HG03045 (cell line): ENCODE measurements around the gene HLCS.

Experiments
- ATAC-seq: cut with Tn5 transposase; IDR thresholded peaks from one replicate; pipeline ENCODE4 v1.9.1; 2021; ENCODE audit warnings: mild to moderate bottlenecking, moderate library complexity; ENCODE audit not compliant: unreplicated experiment

HLCS gene

DNA sequence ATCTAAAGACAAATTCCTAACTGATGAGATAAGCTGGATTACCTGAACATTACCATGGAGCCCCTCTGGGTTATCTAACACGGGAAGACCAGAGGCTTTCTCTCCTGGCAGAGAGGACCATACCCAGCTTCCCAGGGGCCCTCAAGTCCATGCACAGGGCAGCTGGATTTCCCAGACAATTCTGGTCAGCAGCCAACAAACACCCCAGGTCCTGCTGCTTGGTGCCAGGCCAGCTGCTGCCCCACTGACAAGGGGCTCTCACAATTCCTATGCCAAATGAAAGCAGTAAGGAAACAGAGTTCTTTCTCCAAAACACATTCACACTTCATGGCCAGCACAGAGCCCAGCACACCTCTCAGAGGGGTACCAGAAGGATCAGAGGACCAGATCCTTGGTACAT lies 114.2 kb downstream of the HLCS start:
- ATAC-seq = no peak

DNA sequence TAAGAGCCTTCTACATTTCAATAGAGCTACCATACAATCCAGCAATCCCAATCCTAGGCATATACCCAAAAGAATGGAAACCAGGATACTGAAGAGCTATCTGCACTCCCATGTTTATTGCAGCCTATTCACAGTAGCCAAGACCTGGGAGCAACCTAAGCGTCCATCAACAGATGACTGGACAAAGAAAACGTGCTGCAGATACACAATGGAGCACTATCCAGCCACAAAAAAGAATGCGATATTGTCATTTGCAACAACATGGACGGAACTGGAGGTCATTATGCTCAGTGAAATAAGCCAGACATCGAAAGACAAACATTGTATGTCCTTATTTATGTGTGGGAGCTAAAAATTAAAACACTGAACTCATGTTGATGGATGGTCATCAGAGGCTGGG lies 115.3 kb downstream of the HLCS start:
- ATAC-seq = no peak

DNA sequence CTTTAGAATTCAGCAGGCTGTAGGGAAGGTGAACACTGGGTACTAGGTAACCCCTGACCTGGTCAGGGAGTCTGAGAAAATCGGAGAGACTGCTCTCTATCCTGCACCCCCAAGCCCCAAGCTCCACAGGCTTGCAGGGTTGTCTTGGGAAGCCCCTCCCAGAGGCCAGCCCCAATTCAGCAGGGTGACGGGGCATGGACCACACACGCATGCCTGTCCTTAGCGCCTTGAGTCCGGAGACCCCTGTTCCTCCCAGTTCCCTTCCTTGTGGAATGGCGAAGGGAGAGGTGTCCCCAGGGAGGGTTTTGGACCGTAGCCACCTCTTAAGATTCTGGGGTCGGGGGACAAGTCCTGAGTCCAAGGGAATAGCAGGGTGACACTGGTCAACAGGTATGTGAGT lies 116.1 kb downstream of the HLCS start:
- ATAC-seq = no peak

DNA sequence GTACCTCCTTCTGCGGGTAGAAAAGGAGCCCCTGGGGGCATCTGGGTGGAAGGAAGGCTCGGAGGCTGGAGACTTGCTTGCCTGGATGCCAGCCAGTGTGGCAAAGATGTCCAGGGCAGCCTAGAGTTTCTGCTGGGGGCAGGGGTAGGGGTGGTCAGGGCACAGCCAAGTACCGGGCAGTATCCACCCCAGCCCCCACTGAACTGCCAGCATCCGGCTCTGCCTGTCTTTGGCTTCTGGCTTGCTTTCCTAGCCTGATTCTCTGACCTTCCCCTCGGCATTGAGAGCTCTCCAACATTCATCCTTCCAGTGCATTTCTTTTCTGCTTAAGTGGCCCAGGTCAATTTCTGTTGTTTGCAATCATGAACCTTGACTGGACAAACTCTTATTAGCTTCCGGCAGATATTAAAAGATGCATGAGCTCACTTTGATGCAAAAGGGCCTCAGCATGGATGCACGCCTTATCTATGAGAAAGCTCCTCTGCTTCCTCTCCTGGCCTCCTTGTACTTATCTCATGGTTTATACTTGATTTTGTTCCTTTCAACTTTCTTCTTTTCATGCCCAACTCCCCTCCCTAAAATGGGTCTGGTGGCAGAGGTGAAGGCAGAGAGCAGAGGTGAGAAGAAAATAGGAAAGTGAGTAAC lies 116.9 kb downstream of the HLCS start:
- no peak for ATAC-seq

DNA sequence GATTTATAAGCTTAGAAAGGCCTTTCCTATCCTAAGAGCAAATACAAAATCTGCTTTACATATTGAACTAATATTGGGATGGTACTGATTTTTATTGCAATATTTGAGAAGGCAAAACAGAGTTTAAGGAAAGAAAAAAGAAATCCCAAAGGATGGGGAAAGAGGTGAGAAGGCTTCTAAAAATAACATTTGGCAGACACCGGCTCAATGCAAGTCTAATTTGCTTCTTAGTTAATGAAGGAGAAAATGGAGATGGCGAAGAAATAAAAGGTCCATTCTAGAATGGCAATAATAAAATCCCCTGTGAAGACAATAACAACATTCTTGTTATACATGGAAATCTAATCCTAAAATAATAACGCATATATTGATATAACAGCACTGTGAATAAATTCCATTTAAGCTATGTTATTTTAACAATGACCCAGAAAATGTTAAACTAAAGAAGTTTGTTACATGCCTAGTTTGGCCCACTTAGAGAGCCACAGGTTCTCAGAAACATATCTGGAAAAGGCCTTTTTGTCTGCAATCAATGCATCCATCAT lies 117.7 kb downstream of the HLCS start:
- ATAC-seq = no peak

DNA sequence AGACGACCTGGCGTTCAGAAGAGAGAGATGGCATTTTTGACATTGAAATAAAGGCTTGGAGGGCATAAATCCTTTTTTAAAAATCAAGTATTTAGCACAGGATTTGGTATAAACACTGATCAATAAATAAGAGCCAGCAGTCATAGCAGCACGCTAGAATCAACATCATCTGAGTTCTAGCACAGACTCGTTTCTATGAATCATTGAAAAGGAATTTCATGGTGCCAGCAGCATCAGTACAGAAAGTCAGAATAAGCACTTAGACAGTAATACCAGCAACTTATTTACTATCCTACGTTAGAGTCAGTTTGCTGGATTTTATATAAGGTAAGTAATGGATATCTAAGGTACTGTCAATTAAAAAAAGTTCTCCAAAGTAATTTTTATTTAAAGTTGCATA lies 119.3 kb downstream of the HLCS start:
- ATAC-seq = no peak

DNA sequence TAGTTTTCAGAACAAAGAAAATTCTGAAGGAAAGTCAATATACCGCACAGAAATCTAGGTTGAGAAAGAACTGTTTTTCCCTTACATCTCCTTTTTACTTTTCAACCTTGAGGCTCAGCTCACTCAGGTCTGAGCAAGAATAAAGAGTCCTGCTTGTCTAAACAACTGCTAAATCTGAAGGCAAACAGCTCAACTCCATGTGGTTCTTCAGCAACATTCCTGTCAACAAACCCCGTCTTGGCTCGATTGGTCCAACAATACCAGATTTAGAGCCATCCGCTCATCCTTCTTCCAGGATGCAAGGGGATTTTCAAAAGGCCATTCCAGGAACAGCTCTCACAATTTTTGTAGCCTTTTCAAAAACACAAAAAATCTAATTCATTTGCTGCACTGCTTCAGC lies 119.8 kb downstream of the HLCS start:
- ATAC-seq = no peak

DNA sequence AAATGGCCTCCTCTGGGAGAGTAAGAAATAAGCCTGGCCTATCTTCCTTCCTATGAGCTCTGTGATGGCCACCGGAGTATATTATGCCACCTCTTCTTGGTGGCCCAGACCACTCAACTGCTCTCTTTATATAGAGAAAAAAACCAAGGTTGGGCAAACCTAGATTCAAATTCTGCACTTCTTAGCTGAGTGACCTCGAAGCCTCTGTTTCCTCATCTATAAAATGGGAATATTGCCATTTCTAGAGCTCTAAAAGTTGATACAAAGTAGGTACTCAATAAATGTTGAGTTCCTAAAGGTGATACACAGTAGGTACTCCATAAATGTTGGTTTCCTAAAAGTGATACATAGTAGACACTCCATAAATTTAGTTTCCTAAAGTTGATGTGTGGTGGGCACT lies 120.7 kb downstream of the HLCS start:
- ATAC-seq = no peak

DNA sequence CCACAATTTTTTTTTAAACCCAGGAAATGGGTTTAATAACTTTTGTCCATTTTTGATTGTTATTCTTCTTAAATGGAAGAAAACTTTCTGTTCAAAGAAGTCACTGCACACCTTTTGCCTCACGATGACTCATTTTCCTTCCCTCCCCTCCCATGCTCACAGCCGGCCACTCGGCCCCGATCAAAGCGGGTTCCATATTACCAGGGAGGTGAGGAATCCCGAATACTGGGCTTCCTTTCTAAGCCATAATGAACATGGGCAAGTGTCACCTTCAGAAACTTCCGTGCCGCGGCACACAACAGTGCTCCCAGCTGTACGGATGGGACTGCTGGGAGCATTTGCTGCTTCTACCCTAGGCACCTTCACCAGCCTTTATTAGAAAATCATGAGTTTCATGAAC lies 121.4 kb downstream of the HLCS start:
- ATAC-seq = no peak

DNA sequence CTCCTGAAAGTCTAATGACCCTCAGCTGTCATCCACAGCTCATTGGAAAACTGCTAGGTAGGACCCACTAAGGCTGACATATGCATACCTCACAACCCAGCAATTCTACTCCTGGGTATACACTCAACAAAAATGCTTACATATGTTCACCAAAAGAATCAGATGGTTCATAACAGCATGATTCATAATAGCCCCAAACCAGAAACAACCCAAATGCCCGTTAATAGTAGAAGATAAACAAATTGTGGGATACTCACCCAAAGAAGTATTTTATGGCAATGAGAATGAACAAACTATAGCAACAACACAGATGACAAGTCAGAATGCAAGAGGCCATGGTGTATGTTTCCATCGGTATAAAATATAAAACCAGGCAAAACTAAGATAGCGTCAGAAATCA lies 124.6 kb downstream of the HLCS start:
- no peak for ATAC-seq

DNA sequence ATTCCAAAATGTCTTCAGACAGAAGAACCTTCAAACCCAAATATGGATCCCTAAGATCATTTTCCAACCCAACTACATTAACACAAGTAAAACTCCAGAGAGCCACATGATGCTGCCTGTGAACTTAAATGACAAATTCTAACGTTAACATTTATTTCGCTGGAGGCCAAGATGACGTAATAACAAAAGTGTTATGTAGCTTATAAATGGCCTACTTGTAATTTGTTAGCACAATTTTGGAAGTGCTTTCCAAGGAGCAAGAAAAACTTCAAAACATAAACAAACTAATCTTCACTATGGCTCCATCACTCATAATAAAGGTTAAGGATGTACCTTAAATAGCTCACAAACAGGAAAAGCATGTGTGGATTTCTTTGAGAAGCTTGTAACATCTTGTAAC lies 126.7 kb downstream of the HLCS start:
- ATAC-seq = no peak

DNA sequence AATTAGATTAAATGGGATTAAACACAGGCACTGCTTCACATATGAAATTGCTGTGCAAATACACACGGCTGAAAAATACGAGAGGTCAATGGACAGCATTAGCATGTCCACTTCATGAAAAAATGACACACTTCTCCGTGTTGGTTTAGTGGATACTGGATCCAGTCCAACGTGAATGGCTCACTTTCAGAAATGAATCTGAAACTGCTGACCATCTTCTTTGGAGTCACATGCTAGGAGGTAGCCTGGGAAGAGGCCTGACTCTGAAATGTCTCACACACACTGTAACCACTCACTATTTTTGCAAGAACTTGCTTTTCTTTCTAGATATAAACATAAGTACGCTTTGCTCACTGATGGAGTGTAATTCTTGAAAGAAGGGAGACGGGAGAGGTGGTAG lies 127.3 kb downstream of the HLCS start:
- no peak for ATAC-seq

DNA sequence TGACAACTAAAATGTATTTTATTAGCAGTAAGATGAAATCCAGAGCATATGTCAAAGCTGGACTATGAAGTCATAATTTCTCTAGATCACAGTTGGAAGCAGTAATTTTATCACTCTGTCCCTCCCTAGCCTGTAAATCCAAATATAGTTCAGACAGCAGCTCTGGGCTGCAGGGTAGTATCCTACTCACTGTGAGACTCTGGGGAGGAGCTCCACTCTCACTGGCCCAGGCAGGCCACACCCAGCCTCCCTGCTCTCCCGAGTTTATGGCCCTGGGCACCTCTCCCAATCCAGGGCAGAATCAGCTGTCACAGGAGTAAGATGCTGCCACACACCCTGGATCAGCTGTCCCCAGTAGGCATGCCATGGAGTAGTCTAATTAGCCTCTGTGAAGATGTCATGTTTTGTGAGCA lies 131.1 kb downstream of the HLCS start:
- no peak for ATAC-seq

DNA sequence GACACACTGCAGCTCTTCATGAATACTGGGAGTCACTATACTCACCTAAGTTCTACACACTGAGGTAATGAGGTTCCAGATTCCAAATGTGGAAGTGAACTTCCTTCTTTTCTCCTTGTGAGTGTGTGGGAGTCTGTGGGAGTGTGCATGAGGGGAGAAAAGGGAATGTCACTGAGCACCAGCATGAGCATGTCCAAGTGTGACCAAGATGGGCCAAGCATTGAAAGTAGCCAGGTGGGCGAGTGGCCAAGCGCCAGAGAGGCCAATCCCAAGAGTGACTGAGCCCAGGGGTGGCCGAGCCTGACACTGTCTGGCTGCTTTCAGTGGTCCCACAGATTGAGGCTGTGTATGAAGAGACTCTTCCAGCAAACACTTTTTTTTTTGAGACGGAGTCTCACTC lies 132.3 kb downstream of the HLCS start:
- no peak for ATAC-seq

DNA sequence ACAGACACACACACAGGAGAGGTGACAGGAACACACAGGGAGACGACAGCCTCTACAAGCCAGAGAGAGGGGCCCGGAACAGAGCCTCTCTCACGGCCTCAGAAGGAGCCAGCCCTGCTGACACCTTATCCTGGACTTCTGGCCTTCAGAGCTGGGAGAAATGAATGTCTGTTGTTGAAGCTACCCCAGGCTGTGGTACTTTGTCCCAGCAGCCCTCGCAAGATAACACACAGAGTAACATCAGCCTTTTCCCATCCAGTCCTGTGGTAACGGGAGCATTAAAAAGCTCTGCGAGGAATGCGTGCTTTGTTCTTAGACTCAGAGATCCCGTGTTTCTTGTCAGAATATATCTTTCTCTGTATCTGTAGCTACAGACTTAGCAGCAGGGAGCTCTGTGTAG lies 136.4 kb downstream of the HLCS start:
- ATAC-seq = no peak

DNA sequence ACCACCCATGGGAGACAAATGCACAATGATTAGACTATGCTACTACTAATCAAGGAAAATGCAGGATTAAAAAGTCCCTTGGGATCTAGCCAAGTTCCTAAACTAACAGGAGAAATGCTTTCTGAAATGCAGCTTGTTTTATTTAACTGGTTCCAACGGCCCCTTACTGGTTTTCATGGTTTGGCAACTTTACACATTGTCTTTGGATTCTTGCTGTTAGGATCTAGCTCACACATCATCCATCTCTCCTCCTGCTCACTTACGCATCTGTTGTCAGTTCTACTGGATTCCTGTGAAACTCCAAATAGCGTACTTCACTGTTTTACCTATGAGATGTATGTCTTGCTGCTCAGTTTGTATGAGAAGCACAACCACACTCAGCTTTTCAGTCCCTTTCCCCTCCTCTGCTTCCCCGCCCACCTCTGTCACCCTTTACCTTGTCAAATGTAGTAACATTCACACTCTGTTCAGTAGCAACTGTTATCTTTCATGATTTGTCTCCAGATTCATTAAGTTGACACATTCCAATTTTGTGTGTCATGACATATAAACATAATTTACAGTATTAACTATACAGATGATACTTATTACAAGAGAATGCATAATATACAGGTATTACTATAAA lies 137.5 kb downstream of the HLCS start:
- no peak for ATAC-seq

DNA sequence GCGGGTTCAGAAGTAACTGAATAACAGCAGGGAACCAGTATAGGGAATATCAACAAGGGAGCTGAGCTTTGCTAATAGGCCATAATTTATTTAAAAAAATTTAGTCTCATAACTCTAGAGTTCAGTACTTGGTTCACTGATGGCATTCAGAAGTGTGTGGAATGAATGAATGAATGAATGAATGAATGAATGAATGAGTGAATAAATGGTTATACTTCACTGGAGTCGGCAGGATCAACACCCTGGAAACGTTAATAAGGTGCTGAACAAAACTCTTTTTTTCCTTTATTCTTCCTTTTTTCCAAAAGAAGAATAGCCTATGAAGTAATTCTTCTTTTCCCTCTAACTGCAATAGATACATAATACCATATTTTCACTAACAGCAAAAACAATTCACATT lies 138.3 kb downstream of the HLCS start:
- ATAC-seq = no peak

DNA sequence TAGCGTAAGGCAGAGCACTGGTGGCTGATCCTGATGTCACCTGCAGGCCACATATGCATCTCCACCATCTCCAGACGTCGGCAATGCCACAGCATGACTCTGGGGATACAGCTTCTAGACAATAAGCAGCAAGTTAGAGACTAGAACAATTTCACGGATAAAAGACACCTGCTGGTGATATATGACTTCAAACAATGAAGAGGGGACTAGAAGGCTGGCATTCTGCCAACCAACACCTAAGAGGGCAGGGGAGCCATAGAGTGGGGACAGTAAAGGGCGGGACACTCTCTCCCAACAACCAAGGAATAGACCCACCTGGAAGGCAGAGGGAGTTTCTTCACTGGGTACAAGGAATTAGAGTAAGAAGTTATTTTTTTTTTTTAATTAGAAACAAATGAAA lies 140.8 kb downstream of the HLCS start:
- ATAC-seq = no peak

DNA sequence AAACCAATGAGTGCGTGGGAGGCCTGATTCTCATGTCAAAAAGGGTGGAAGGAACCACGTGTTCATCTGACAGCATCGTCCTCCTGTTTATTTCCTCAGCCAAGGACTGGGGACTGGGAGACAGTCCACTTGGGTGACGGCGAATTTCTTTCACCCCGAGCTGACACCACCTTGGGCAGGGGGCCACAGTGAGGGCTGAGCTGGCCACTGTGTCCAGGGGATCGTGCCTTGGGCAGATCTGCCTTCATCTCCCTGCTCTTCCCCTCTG lies 145.5 kb downstream of the HLCS start:
- ATAC-seq = no peak

DNA sequence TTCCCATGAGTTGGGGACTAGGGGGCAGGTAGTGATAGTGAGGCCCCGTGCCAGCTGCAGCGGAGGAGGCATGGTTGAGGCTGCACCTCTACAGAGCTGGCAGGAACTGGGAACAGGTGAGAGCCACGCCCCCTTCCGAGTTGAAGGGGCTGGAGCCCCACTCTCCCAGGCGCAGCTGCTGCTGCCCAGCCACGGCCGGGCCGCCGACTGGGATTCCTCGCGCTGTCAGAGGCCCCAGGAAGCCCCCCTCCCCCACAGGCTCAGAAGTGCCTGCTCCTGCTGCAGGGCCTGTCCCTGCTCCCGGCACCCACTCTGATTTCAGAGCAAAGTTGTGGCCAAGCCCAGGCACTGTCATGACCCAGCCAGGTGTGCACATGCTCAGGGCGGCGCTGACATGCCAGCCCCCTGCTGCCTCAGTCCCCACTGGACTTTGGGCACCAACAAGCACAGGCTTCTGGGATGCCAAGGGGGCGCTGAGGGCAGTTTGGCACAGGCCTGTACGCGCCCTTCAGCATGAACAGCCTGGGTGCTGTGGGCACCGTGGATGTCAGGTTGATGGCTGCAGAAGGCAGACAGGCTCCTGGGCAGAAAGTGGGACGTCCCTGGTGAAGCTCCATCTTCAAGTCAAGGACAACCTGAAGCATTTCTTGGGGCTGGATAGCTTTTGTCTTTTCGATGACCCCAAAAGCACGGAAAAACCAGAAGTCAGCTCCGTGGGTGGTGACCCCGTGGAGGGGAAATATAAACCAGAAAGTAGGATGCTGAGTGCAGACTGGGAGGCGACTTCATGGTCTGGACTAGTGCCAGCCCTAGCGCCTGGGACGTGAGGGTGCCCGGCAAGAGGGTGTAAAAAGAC lies 146.1 kb downstream of the HLCS start:
- ATAC-seq = no peak

DNA sequence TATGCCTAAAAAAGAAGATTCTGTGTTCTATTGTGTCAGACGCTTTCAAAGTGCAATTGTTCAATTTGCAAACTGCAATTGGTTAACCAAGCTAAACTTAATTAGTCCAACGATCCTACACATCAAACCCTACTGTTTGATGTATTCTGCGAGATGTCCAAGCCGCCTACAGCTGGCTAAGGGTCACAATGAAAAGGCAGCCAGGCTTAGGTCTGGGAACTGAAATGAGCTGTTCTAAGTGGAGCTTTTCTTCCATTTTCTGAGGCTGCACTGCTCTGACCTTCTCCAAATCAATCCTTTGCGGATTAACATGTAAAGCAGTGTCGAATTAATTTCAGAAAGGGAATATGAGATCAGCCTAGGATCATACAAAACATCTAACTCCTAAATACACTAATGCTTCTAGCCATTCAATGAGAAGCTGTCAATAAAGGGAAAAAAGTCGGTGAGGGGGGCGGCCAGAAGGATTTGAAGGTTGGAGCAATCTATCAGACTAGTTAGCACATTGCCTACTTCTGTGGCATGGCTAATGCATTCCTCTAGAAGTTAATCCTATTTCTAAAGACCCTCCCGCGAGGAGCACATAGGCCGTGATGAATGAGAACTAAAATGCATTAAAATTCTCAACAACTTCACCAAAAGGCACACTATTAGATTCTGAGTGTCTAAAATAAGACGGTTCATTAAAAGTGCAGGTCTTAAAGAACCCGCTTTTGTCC lies 148.6 kb downstream of the HLCS start:
- ATAC-seq = no peak
